Panc1 (cell line): ENCODE measurements around the gene SLC16A8. TPM values are rescaled to one million over a fixed set of nuclear protein-coding genes. Genes with fewer than 3 reads are reported as not detected.

Experiments used
- ATAC-seq: fragments of 200-7000 bp; cut with Tn5 transposase; 2 replicates; pipeline ENCODE4 v1.9.1; 2020; ENCODE audit warnings: mild to moderate bottlenecking, moderate library complexity
- BruUV-seq: library from RNA; stranded (reverse); fragments of 400-500 nt; replicated peaks from 2 replicates; lab custom pipeline; 2021; lab: Mats Ljungman, UMichigan
- CTCF ChIA-PET: fragments of 300-600 bp; sonication (Branson Sonifier 250); formaldehyde crosslinking; loops from one replicate; lab custom pipeline; 2022; ENCODE audit warnings: antibody characterized with exemption; lab: Charles Lee
- POLR2A ChIA-PET: fragments of 300-600 bp; sonication (Branson Sonifier 250); formaldehyde crosslinking; loops from one replicate; lab custom pipeline; 2022; ENCODE audit warnings: antibody characterized with exemption; lab: Charles Lee
- DNase-seq: peaks from one replicate; pipeline ENCODE4 v3.0.0-alpha.2; 2010; ENCODE audit warnings: low read depth, low spot score
- H3K27ac ChIP-seq: 2 replicates; pipeline ENCODE4 v1.5.1; 2011; ENCODE audit warnings: mild to moderate bottlenecking, low read length, inconsistent platforms
- H3K27me3 ChIP-seq: fragments of 200-500 bp; sonication (Bioruptor generic); 2 replicates; pipeline ENCODE4 v1.6.0; 2014; ENCODE audit warnings: low read length, inconsistent platforms; ENCODE audit not compliant: control insufficient read depth, insufficient read depth
- H3K36me3 ChIP-seq: fragments of 200-500 bp; sonication (Bioruptor generic); 2 replicates; pipeline ENCODE4 v1.5.1; 2014; ENCODE audit warnings: inconsistent platforms, mild to moderate bottlenecking, low read length, moderate library complexity; ENCODE audit not compliant: control insufficient read depth, insufficient read depth
- H3K4me1 ChIP-seq: 2 replicates; pipeline ENCODE4 v1.5.1; 2011; ENCODE audit warnings: inconsistent platforms, mild to moderate bottlenecking, low read length, moderate library complexity; ENCODE audit not compliant: control insufficient read depth, insufficient read depth
- H3K4me3 ChIP-seq, 2 experiments: 2 replicates each; pipeline ENCODE4 v1.5.1; 2011 to 2012; ENCODE audit warnings: low read depth in 2 of 2, low read length in 2 of 2, mild to moderate bottlenecking in 2 of 2, inconsistent platforms in 1 of 2, moderate library complexity in 1 of 2
- H3K9me3 ChIP-seq: fragments of 200-500 bp; sonication (Bioruptor generic); 2 replicates; pipeline ENCODE4 v1.5.1; 2014; ENCODE audit warnings: low read depth, mild to moderate bottlenecking, inconsistent platforms, low read length, moderate library complexity; ENCODE audit not compliant: control insufficient read depth, insufficient read depth
- CTCF ChIP-seq: fragments of 450-650 bp; IDR thresholded peaks from 2 replicates; pipeline ENCODE4 v1.5.1; 2017; ENCODE audit warnings: mild to moderate bottlenecking
- POLR2AphosphoS5 ChIP-seq: IDR thresholded peaks from 2 replicates; pipeline ENCODE4 v1.6.1; 2012; ENCODE audit warnings: mild to moderate bottlenecking, low read depth, low read length, moderate library complexity
- REST ChIP-seq, 2 experiments: IDR thresholded peaks; 2 replicates each; pipeline ENCODE4 v1.6.1; 2011 to 2012; ENCODE audit warnings: low read depth in 2 of 2, control low read depth in 1 of 2, low read length in 1 of 2, mild to moderate bottlenecking in 1 of 2, moderate library complexity in 1 of 2; ENCODE audit not compliant: insufficient read depth in 1 of 2
- SIN3A ChIP-seq: IDR thresholded peaks from 2 replicates; pipeline ENCODE4 v1.6.1; 2012; ENCODE audit warnings: low read depth, mild to moderate bottlenecking, low read length, moderate library complexity, borderline replicate concordance; ENCODE audit not compliant: insufficient read depth
- TCF7L2 ChIP-seq: IDR thresholded peaks from 2 replicates; pipeline ENCODE4 v1.6.1; 2011; ENCODE audit warnings: mild to moderate bottlenecking, low read depth, low read length, inconsistent platforms
- in situ Hi-C: cut with HindIII; loops from 2 replicates; pipeline ENCODE4 v1.10.0; 2016; ENCODE audit warnings: low sequenced_read_pairs, low pct_unique_long_range_greater_than_20kb
- intact Hi-C: fragments of 100-400 bp; cut with micrococcal nuclease; formaldehyde crosslinking; loops from one replicate; pipeline ENCODE4 v1.10.0; 2022; ENCODE audit not compliant: unreplicated experiment
- total RNA-seq: library from RNA; stranded (reverse); gene quantifications from one replicate; pipeline ENCODE4 v1.2.1, GENCODE V29; 2021; ENCODE audit not compliant: unreplicated experiment

Gene SLC16A8
- total RNA-seq, 1 experiment from 2014 or later = not detected

- intact Hi-C loops (no loop called here), in situ Hi-C loops (no loop called here)
- Histone ChIP-seq H3K27me3 (no peaks in the 10 kb centered on the region), H3K4me1 (peaks cover 13% of the 10 kb centered on the region), H3K9me3 (no peaks in the 10 kb centered on the region), H3K36me3 (no peaks in the 10 kb centered on the region), H3K27ac (no peak overlapping the region), H3K4me3 (no peak overlapping the region)
- BruUV-seq = no TSS peak
- CTCF ChIA-PET = no interaction called here
- POLR2A ChIA-PET = interaction anchor here (0.5 kb wide), 1 partner anchor 26 kb away, joined by 3 read pairs; no protein-coding TSS in a partner anchor
- no peak for ATAC-seq
- DNase-seq = no peak
- TF ChIP-seq TCF7L2 = no peak
- TF ChIP-seq REST (IDR thresholded peaks at IDR 0.05; ENCODE audit: insufficient read depth in 1 of 2, low read depth in 2 of 2, low read length in 1 of 2) = no peak
- TF ChIP-seq POLR2AphosphoS5 = no peak
- TF ChIP-seq SIN3A = no peak
- TF ChIP-seq CTCF = no peak
Observed at GRCh38 chr22:38030311-38031133, 53.5 kb downstream of the SLC16A8 start.

- TF ChIP-seq CTCF (no peak), SIN3A (no peak), REST (IDR thresholded peaks at IDR 0.05; ENCODE audit: insufficient read depth in 1 of 2, low read depth in 2 of 2, low read length in 1 of 2) (no peak), TCF7L2 (no peak), POLR2AphosphoS5 (no peak)
- no peak for ATAC-seq
- Histone ChIP-seq H3K36me3 (no peaks in the 10 kb centered on the region), H3K4me1 (peaks cover 11% of the 10 kb centered on the region), H3K9me3 (no peaks in the 10 kb centered on the region), H3K4me3 (no peak overlapping the region), H3K27ac (no peak overlapping the region), H3K27me3 (no peaks in the 10 kb centered on the region)
- no peak for DNase-seq
- ChIA-PET CTCF (no interaction called here), POLR2A (interaction anchor here (0.7 kb wide), 1 partner anchor 72 kb away, joined by 8 read pairs; no protein-coding TSS in a partner anchor)
- no TSS peak for BruUV-seq
- intact Hi-C loops = no loop called here
- in situ Hi-C loops = no loop called here
Observed at GRCh38 chr22:38029901-38030300, 54.1 kb downstream of the SLC16A8 start.
